HG02588 (cell line): Measurements from ENCODE around the gene SLC6A17.

Experiments
- ATAC-seq: cut with Tn5 transposase; IDR thresholded peaks from one replicate; pipeline ENCODE4 v1.9.1; 2021; ENCODE audit warnings: mild to moderate bottlenecking, moderate library complexity; ENCODE audit not compliant: unreplicated experiment

The SLC6A17 gene

DNA sequence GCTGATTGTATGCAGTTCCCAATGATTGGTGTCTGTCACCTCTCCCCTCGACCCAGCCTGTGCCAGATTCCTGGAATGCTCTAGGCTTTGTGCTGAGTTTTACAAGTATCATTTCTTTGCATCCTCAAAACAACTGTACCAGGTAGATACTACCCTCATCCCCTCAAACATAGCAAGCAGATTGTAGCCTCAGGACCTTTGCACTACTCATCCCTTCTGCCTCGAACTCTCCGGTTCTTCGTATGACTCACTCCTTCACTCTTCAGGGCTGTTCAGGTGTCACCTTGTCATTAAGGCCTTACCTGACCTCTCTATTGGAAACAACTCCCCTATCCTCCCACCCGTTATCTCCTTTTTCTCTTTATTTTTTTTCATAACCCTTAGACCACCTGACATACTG, 67.8 kb downstream of the SLC6A17 start:
- ATAC-seq: no peak

DNA sequence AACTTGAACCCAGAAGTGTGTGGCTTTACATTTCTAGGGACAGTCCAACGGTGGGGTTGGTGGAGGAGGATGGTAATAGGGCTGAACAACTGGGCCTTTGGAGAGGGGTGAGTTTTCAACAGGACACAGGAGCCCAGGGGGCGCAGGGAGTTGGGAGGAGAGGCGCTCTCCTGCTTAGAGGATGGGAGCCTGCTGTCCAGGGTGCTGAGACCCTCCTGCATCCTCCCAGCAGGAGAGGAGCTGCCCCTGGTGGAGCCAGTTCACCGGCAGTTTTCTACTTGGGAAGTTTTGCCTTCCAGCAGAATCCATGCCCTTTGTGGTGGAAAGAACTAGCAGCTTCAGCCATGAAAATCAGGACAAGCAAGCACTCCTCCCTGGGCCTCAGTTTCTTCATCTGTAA, 68.4 kb downstream of the SLC6A17 start:
- ATAC-seq: no peak

DNA sequence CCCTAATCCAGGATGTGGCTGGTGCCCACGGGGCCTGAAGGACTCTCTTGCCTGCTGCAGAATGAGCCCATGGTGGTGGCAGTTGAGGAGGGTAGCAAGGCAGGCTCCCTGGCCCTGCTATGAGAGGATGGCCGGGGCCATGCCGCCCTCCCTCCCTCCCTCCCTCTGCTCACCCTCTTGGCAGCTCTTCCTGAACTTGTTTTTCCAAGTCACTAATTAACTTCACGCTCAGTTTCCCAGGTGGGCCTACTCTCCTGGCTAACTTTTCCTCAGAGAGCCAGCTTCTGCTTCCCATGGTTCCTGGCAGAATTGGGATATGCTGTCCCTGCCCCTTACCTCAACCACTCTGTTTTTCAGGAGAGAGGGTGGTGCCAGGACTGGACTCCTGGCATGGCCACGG, 70.0 kb downstream of the SLC6A17 start:
- no peak for ATAC-seq

DNA sequence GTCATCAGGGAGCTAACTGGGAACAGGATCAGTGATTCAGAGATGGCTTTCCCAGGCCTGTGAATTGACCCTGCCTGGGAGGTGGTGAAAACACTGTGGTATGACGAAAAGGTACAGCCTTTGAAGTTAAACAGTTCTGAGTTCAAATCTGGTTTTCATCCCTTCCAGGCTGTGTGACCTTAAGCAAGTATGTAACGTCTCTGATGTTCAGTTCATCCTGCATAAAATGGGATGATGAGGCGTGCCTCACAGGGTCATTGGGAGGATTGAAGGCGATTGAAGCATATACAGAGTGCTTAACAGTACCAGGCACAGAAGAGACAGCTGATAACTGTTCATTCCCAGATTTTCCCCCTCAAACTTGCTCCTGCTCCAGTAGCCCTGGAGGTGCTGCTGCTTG, 70.8 kb downstream of the SLC6A17 start:
- no peak for ATAC-seq

DNA sequence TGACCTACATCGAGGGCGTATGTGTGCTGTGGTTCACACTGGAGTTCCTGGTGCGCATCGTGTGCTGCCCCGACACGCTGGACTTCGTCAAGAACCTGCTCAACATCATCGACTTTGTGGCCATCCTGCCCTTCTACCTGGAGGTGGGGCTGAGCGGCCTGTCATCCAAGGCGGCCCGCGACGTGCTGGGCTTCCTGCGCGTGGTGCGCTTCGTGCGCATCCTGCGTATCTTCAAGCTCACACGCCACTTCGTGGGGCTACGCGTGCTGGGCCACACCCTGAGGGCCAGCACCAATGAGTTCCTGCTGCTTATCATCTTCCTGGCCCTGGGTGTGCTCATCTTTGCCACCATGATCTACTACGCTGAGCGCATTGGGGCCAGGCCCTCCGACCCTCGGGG, 72.8 kb downstream of the SLC6A17 start:
- ATAC-seq: no peak

DNA sequence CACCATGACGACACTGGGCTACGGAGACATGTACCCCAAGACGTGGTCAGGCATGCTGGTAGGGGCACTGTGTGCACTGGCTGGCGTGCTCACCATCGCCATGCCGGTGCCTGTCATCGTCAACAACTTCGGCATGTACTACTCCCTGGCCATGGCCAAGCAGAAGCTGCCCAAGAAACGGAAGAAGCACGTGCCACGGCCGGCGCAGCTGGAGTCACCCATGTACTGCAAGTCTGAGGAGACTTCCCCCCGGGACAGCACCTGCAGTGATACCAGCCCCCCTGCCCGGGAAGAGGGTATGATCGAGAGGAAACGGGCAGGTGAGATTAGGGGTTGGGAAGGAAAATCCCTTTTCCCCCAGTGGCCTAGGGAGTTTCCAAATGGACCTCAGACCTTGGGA, 73.3 kb downstream of the SLC6A17 start:
- no peak for ATAC-seq

DNA sequence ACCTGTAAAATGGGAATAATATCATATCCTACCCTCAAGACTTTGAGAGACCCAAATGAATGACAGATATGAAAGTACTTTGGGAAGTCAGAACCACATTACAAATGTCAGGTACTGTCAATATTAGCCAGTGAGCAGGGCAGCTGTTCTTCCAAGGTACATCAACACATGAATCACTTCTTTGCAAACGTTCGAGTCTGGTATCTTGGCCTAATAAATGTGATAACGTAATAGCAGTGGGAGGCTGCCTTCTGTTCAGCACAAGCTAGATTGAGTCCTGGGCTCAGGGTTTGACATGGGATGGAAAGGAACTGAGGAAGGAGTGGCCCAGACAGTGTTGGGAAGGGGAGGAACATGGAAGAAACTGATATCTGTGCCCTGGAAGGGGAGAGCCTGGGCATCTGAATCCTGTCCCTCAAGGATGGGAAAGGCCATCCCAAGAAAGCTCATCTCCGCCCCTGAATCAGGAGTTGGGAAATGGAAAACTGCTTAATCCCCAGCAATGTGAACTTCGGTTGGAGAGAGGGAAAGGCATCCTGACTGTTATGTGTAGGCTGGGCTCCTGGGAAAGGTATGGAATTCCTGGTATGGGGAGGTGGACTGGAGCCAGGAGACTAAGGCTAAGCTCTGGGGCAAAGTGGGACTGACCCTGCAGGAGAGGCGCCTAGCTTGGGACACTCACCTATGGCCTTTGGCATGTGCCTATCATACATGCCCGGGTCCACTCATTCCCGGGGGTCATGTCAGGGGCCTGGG, 74.1 kb downstream of the SLC6A17 start:
- no peak for ATAC-seq

DNA sequence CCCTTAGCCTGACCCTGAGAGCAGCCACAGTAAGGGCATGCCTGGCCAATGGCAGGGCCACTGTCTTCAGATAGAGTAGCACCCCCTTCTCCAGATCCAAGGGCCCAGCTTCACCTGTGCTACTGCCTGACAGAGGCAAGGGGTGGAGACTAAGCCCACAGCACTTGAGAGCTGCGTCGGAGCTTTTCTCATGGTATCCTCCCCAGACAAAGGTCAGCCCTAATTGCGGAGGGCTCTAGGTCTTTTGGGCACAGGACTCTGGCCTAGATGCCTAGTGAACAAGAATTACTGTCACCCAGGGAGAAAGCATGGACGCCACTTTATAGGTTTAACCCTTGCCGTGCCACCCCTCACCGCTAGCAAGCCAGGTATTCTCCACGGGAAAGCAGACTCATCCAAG, 74.9 kb downstream of the SLC6A17 start:
- ATAC-seq: no peak

DNA sequence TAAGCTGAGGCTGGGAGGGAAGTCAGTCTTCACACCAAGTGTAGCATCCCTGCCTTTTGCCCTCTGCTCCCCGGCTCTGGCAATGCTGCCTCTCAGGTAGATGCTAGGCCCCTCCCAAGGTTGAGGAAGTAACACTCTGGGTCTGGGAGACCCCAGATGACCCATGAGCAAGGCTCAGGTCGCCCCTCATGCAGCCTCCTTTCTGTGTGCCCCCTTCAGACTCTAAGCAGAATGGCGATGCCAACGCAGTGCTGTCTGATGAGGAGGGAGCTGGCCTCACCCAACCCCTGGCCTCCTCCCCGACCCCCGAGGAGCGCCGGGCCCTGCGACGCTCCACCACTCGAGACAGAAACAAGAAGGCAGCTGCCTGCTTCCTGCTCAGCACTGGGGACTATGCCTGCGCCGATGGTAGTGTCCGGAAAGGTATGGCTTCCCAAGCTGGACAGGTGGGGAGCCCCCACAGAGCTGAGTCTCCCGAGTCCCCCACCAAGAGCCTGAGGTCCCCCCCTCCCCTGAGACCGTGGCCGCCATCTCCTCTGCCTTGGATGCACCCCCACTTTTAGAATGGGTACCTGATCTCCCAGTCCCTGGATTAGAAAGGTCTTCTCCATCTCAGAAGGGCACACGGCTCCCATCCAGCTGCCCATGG, 75.6 kb downstream of the SLC6A17 start:
- ATAC-seq: no peak

DNA sequence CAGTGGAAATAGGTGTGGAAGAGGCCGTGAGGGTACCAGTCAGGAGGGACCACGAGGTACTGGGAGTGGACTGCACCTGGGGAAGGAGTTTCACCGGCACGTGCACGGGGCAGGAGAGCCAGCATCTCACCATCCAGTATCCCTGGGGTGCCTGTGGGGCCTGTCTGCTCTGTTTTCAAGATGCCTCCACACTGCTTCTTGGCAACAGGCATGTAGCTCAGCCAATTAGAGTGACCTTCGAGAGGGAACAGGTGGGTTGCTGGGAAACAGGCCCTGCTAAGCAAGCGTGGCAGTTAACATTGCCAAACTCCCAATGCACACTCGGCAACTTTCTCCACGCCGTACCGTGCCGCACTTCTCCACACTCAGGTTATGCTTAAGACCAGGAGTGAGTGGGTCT, 77.5 kb downstream of the SLC6A17 start:
- ATAC-seq: no peak

DNA sequence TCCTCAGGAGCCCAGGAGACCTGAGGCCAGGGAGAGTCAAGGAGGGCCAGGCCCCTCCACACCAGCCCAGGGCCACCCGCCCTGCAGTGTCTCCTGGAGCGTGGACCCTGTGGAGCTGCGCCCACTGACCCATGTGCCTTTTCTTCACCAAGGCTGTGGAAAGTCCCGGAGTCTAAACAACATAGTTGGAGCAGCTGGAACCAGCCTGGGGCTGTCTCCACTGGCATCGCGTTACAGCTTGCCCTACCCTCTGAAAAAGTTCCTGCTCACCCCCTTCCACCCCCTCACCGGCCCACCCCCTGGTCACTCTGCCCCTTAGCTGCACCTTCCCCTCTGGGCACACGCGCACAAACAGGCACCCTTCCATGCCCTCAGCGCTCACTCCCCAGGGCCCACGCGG, 78.1 kb downstream of the SLC6A17 start:
- ATAC-seq: no peak

DNA sequence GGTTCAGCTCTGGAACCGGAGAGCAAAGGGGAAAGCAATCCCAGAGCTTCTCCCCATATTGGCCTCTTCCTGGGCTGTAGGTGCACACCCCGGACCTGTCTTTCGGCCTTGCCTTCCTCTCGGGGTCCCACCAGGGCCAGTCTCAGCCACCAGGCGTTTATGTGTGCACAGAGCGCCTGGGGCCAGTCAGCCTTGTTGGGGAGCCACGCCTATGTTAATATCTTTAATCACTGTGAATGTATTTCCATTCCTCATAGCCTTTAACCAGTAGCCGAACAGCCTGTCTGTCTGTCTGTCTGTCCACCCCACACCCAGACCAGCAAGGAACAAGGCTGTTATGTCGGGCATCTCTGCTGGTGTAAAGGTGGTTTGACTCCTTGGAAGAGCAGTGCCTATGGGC, 78.6 kb downstream of the SLC6A17 start:
- no peak for ATAC-seq

DNA sequence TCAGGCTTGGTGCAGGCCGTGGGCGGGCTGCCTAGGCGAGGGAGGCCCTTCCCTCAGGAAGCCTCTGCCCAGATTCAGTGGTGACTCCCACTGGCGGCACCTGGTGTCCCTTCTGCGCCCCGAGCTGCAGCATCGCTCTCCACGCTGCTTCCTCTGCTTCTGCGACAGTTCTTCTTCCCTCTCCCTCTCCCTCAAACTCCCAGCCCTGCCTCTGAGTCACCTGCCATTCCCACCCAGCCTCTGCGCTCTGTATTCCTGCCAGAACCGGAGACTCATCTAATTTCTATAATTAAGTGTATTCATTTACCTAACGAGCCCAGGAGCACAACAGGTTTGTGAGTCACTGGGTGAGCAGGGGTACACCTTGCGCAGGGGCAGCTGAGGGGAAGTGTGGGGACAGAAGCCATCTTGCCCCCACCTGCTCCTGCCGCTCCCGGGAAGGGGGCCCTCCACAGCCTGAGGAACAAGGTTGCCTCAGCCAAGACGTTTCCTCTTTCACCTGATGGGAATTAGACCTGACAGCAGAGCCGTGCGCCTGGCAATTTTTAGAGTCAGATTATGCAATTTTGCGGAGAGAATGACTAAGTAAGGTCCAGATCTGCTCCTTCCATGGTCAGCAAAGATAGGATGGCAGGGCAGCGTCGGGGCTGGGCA, 79.2 kb downstream of the SLC6A17 start:
- ATAC-seq: no peak

DNA sequence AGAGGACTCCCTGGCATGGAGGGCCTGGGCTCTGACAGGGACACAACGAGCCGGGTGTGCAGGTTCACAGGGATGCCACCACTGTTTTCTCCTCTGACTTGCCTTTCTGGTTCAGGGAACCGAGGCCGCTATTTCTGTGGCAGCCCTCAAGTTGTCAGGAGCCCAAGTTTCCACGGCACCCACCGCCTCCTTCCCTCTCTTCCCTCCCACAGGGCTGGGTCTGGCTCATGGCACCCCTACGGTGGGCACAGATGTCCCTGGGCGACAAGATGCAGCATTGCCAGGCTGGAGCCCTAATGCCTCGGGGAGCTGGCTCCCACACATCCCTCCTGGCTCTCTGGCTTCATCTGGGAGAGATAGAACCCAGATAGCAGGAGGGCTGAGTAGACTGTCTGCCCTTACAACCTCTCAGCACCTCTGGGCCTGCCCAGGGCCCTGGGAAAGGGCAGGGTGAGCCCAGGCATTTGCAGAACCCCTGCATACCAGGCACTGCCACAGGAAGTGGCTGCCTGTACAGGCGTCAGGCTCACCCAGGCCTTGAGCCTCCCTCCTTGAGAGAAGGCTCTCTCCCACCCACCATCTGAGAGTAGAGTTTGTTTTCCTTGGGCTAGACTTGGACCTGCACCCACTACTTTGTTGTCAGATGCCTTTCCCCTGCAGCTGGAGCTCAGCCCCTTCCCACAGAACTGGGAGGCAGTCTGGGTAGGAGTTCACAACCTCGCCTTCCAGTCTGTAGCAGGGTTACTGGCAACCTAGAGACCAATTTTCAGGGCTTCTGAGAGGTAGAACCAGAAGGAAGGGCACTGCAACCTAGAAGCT, 80.3 kb downstream of the SLC6A17 start:
- no peak for ATAC-seq

DNA sequence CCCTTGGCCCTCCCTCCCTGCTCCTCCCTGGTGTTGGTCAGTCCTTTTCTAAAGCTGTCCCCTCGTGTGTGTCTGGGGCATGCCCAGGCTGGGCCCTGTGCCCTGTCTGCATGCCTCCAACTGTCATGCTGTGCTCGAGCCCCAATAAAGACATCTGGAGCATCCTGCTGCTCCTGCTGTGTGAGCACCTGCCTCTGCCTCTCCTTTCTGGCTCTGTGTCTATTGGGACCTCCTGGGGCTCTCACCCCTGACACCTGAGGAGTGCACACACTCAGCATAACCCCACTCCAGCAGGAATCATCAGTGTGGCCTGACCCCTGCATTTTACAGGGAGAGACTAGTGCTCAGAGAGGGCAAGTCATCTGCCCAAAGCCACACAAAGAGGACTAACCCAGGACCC, 83.6 kb downstream of the SLC6A17 start:
- ATAC-seq: no peak

DNA sequence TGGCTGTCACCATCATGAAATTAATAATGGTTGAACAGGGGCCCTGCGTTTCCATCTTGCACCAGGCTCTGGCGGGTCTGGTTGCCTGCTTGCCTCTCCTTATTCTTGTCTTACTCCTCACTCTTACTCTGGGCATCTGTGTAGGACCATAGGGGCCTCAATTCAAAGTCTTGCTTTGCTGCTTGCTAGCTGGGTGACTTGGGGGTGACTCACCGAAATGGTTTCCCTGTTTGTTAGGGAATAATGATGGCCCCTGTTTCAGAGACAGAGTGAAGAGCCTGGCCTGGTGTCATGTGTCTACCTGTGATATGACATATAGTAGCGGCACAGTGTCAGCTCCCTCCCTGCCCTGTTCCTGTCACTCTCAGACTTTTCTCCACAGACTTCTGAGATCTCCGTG, 84.4 kb downstream of the SLC6A17 start:
- ATAC-seq: no peak

DNA sequence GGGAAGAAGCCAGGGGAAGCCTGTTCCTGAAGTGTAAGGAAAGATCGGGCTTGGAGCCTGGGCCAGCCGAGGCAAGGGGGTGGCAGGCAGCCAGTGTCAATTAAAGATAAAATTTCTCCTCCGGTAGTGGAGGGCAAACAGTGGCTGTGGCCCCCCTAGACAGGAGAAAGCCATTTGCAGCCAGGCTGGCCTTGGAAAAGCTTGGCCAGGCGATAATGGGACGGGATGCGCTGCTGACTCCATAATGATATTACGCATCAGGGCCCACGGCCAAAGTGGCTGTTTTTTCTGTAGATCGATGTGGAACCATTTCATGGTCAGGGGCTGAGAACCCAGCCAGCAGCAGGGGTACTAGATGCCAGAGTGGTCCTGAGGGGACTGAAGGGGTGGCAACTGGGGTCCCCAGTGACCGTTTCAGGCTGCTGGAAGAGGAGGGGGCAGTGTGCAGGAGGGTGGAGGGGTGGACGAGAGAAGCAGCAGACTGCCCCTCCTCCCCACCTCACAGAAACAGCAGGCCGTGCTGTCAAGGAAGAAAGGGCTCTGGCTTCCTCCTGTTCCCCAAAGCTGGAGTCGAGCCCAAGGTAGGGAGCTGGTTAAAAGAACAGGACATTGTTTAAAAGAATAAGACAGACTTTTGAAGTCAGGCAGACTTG, 85.0 kb downstream of the SLC6A17 start:
- no peak for ATAC-seq

DNA sequence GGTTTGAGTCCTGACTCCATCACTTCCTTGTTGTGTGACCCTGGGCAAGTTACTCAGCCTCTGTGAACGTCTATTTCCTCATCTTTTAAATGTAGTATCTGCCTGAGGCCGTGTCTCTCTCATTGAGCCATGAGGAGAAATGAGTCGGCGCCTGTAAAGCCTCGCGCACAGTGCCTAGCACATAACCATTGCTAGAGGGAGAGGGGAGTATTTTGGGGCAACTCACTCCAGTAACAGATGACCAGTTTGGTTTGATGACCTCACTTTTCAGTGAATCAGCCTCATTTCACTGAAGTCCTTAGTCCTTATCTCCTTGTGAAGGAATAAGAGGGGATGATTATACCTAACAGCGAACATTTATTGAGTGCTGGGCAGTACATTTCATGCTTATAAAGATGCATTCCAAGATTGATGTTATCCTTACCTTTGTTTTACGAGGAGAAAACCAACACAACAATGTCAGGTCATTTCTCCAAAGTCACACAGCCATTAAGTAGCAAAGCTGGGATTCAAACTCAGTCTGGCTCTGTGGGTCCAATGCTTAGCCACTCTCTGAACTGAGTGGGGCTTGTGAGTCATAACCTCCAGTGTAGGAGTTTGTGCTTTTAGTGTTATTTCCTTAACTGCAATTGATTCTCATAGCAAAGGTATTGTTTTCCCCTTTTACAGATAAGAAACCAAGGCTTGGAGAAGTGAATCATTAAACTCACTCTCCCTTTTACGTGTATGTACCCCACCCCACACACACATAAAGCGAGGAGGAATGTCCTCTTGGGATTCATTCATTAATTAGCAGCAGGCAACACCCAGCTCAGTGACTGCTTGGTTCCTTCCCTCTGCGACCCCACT, 85.8 kb downstream of the SLC6A17 start:
- ATAC-seq: no peak

DNA sequence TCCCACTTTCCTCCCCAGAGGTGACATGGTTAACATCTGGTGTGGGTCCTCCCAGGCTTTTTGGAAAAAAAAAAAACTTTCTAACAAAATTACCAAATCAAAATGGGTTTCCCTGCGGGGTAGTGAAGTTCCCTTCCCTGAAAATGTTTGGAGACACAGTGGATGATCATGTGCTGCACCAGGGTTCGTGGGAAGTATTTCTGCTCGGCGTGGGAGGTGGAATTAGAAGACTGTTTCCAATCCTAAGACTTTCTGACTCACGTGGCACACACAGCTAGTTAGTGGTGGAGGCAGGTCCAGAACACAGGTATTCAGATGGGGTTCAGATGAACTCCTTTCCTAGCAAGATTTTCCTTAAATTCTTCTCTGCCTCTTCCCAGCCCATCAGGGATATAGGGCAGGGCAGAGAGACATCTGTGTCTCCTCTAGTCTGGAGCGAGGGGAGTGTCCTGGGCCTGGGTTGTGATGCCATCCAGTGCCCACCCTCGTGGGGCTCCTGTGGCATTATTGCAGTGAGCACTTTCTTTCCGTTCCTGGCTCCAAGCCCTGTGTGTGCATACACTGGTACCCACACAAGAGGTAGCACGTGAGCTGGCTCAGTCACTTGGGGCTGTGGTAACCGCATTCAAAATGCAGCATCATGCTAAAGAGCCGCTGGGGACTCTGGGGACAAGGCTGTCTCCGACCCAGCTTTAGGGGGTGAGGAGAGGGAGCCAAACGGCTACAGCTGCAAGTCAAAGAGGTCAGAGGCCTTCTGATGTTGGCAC, 87.3 kb downstream of the SLC6A17 start:
- no peak for ATAC-seq
